Subcutaneous abdominal adipose tissue (tissue), 5 donors: ENCODE data around the gene MPHOSPH6.

Experiments
- H3K27ac ChIP-seq: one replicate; pipeline ENCODE4 v1.7.0; 2013; ENCODE audit warnings: low read depth, mild to moderate bottlenecking, inconsistent platforms, low read length, moderate library complexity
- H3K27me3 ChIP-seq, 5 donors: one replicate each; pipeline ENCODE4 v1.7.0; 2013; ENCODE audit warnings: low read length in 5 of 5, inconsistent platforms in 1 of 5; ENCODE audit not compliant: control insufficient read depth in 5 of 5, insufficient read depth in 4 of 5
- H3K36me3 ChIP-seq, 5 donors: one replicate each; pipeline ENCODE4 v1.7.0; 2013; ENCODE audit warnings: low read length in 5 of 5; ENCODE audit not compliant: control insufficient read depth in 5 of 5, insufficient read depth in 5 of 5
- H3K4me1 ChIP-seq, 5 donors: one replicate each; pipeline ENCODE4 v1.7.0; 2013; ENCODE audit warnings: low read length in 5 of 5, mild to moderate bottlenecking in 3 of 5, moderate library complexity in 1 of 5; ENCODE audit not compliant: control insufficient read depth in 5 of 5, insufficient read depth in 5 of 5
- H3K4me3 ChIP-seq, 5 donors: one replicate each; pipeline ENCODE4 v1.7.0; 2013; ENCODE audit warnings: low read length in 5 of 5, low read depth in 1 of 5
- H3K9ac ChIP-seq, 5 donors: one replicate each; pipeline ENCODE4 v1.7.0; 2013; ENCODE audit warnings: low read length in 5 of 5, mild to moderate bottlenecking in 4 of 5, moderate library complexity in 3 of 5
- H3K9me3 ChIP-seq, 5 donors: one replicate each; pipeline ENCODE4 v1.7.0; 2013; ENCODE audit warnings: low read length in 5 of 5; ENCODE audit not compliant: control insufficient read depth in 5 of 5
- donor health status: healthy.
- donor health status: healthy.
- donor health status: healthy.
- donor health status: healthy.
- donor health status: healthy.

The MPHOSPH6 gene

DNA sequence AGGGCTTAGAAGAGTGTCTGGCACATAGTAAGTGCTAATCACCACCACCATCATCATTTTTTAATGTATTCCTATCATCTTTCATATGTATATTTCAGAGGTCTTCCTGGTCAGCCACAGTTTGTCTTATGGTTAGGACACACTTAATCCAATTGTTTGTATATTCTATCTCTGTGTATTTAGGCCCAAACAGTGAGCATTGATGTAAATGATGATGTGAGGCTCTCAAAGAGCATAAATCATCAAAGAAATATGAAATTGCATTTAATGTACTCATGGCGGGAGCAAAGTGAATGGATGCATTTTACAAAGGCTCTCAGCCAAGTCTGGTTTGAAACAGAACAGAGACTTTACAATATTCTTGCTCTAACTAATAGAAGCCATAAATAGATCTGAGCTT lies 24.1 kb upstream of the MPHOSPH6 start:
- Histone ChIP-seq H3K4me3 (no peak overlapping the region), H3K27me3 (peaks cover 0 to 2% (median 0%) of the 10 kb centered on the region in 5 donors), H3K9me3 (no peaks in the 10 kb centered on the region), H3K36me3 (no peaks in the 10 kb centered on the region), H3K4me1 (peaks cover 0 to 11% (median 3%) of the 10 kb centered on the region in 5 donors), H3K9ac (no peak overlapping the region), H3K27ac (no peak overlapping the region)

DNA sequence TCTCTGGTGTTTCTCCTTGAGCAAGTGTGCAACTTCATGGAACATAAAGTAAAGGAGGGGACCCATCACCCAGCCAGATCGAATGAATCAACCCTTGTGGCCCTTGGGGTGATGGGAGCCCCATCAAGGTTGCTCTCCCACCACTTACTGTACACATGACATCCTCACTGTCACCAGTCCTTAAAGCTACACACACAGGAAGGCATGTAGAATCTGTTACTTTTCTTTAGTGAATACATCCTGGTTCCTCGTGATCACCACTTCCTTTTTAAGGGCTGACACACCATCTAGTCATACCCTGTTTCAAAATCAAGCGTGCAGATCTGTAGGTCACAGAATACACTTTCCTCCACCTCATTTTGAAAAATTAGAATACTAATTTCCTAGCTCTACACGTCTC lies 22.6 kb upstream of the MPHOSPH6 start:
- Histone ChIP-seq H3K4me1 (peaks cover 0 to 11% (median 3%) of the 10 kb centered on the region in 5 donors), H3K9ac (no peak overlapping the region), H3K9me3 (no peaks in the 10 kb centered on the region), H3K4me3 (no peak overlapping the region), H3K27ac (no peak overlapping the region), H3K36me3 (no peaks in the 10 kb centered on the region), H3K27me3 (peaks cover 0 to 8% (median 0%) of the 10 kb centered on the region in 5 donors)

DNA sequence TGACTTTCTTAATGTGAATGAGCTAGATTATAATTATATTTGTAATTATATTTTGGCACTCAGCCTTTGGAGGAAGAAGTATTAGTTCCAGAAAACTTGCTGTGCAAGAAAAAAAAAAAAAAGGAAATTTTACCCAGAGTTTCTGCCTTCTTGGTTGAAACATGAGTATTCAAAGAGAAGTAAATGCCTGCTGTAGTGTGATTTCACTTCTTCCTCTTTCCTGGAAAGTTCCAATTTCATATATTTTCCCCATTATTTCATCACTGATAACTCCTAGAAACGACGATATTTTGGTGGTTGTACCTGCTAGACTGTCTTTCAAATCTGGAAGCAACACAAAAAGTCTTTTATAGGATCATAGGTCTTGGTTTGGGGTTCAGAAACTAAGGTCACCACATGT lies 20.4 kb upstream of the MPHOSPH6 start:
- Histone ChIP-seq H3K27ac (no peak overlapping the region), H3K36me3 (no peaks in the 10 kb centered on the region), H3K4me3 (no peak overlapping the region), H3K4me1 (no peaks in the 10 kb centered on the region), H3K9me3 (no peaks in the 10 kb centered on the region), H3K9ac (no peak overlapping the region), H3K27me3 (peaks cover 0 to 8% (median 0%) of the 10 kb centered on the region in 5 donors)

DNA sequence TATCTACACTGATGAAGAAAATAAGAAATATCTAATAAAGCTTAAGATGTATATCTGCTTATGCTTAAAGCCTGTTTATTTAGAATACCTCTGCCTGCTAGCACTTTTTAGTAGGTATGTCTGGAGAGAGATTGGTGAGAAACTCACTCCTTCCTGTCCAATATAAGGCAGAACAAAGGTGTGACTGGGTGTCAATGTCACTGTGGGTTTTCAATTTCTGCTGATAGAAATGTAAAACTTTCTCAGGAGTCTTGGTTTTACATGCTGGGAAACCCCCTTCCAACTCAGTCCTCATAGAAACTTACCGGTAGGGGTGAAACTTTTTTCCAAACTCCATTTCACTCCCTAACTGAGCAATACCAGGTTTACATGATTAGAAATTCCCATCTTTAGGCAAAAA lies 17.8 kb upstream of the MPHOSPH6 start:
- Histone ChIP-seq H3K9ac (no peak overlapping the region), H3K27ac (no peak overlapping the region), H3K36me3 (no peaks in the 10 kb centered on the region), H3K27me3 (peaks cover 0 to 11% (median 0%) of the 10 kb centered on the region in 5 donors), H3K4me3 (no peak overlapping the region), H3K4me1 (no peaks in the 10 kb centered on the region), H3K9me3 (no peaks in the 10 kb centered on the region)

DNA sequence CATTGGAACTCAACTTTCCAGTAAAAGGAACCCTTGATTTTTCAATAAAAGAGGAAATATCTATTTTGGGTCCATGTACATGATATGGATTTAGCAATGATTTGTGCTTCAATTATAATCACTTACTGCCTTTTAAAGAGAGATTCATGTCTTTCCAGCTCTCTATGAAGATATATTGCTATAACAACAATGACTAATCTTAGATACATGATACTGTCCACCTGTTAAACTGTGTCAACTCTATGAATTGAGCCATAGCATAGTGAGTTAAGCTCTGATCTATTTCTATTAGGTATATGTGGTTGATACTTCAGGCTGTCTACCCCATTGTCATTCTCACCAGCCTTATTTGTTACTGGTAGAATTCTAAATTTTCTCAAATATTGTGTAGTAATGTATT lies 15.0 kb upstream of the MPHOSPH6 start:
- H3K27me3 ChIP-seq, result peaks cover 0 to 10% (median 0%) of the 10 kb centered on the region in 5 donors
- H3K9me3 ChIP-seq, result no peaks in the 10 kb centered on the region
- H3K9ac ChIP-seq, result no peak overlapping the region
- H3K36me3 ChIP-seq, result no peaks in the 10 kb centered on the region
- no peaks in the 10 kb centered on the region for H3K4me1 ChIP-seq
- H3K4me3 ChIP-seq, result no peak overlapping the region
- H3K27ac ChIP-seq, result no peak overlapping the region

DNA sequence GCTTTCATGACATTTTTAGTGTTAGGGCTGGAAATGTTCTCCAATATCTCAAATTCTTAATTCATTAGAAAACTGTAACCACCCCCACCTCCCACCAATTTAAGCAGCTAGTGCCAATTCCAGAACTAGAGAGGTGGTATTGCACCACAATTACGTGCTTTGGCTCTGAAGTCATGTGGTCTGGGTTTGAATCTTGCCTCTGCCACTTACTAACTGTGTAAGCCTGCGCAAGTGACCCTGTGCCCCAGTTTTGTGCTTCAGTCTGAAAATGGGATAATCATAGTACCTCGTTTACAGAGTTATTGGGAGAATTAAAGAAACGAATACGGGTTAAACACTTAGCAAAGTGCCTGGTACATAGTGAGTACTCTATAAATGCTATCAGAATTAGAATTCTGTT lies 14.2 kb upstream of the MPHOSPH6 start:
- H3K9ac ChIP-seq, result no peak overlapping the region
- H3K27ac ChIP-seq, result no peak overlapping the region
- H3K9me3 ChIP-seq, result no peaks in the 10 kb centered on the region
- H3K36me3 ChIP-seq, result no peaks in the 10 kb centered on the region
- no peak overlapping the region for H3K4me3 ChIP-seq
- no peaks in the 10 kb centered on the region for H3K4me1 ChIP-seq
- H3K27me3 ChIP-seq, result peaks cover 0 to 10% (median 2%) of the 10 kb centered on the region in 5 donors

DNA sequence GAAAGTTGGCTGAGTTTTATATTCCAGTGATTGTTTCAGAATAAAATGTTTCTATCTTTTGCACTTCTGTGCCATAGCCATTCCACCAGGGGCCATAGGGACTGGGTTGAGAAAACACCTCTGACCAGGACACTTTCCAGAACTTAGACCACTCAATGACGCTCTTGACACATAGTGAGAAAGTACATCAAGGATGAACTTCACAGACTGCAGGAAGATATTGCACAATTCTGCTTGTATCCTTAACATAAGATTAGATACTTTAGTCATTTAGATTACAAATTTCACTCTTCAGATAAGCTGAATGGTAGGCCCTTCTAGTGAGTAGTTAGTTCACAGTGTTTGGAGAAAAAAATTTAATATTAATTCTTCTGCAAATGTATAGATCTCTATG lies 13.0 kb upstream of the MPHOSPH6 start:
- no peak overlapping the region for H3K27ac ChIP-seq
- H3K9me3 ChIP-seq, result no peaks in the 10 kb centered on the region

DNA sequence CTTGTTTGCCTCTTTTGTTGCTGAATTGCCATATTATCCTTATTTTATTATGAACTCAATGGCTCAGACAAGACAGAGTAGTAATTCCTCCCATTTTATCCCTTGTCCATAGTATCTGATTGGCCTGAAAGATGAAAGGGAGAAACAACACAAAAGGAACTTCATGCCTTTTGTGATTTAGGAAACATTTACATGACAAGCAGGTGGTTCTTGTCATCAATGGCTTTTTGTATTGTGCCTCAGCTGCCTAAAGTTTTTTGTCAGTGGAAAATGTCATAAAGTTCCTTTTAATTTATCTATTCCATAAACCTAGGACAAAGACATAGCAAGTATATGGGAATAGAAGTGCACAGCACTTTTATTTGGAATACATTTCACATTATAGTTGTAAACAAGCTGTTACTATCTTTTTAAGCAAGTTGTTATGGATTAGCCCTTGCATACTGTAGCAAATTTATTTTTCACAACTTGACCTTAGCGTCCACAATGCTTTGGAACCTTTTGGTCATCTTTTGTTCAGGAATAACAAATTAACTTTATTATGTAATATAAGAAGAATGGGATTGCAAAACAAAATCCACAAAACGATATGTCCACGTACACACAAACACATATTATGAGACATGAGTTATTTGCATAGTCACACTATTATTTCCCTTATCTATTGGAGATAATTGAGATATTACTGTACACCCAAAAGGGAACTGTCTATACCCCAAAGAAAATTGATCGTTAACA lies 12.4 kb upstream of the MPHOSPH6 start:
- Histone ChIP-seq H3K27ac (no peak overlapping the region), H3K9me3 (no peaks in the 10 kb centered on the region), H3K4me1 (no peaks in the 10 kb centered on the region), H3K9ac (no peak overlapping the region), H3K4me3 (no peak overlapping the region), H3K27me3 (peaks cover 0 to 5% (median 3%) of the 10 kb centered on the region in 5 donors), H3K36me3 (no peaks in the 10 kb centered on the region)

More for the DNA sequence above, 13.0 kb upstream of the MPHOSPH6 start:
- no peak overlapping the region for H3K9ac ChIP-seq
- no peaks in the 10 kb centered on the region for H3K36me3 ChIP-seq
- H3K27me3 ChIP-seq, result peaks cover 0 to 7% (median 3%) of the 10 kb centered on the region in 5 donors
- no peaks in the 10 kb centered on the region for H3K4me1 ChIP-seq
- H3K4me3 ChIP-seq, result no peak overlapping the region

DNA sequence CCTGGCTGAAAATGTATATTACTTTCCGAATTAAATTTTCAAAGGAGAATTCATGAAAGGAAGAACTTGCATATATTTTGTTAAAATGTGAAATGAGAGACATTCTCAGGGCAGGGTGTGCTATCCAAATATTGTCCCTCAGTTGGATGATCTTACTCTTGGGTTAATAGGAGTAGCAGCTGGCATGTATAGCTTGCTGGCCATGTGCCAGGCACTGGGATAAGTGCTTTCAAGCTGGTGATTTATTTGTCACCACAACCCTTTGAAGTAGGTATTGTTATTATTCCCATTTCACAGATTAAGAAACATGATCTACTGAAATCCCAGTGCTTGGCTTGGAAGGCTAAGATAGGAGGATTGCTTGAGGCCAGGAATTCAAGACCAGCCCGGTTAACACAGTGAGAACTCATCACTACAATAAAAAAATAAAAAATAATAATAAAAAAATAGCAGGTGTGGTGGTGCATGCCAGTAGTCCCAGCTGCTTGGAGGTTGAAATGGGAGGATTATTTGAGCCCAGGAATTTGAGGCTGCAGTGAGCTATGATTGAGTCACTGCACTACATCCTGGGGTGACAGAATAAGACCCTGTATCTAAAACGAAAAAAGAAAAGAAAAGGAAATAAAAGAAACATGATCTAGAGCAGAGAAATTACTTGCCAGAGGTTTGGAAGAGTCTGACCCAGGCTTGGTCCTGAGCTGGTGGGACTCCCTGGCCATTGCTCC lies 11.6 kb upstream of the MPHOSPH6 start:
- Histone ChIP-seq H3K4me1 (no peaks in the 10 kb centered on the region), H3K9me3 (no peaks in the 10 kb centered on the region), H3K27me3 (peaks cover 0 to 5% (median 3%) of the 10 kb centered on the region in 5 donors), H3K27ac (no peak overlapping the region), H3K9ac (no peak overlapping the region), H3K36me3 (no peaks in the 10 kb centered on the region), H3K4me3 (no peak overlapping the region)

DNA sequence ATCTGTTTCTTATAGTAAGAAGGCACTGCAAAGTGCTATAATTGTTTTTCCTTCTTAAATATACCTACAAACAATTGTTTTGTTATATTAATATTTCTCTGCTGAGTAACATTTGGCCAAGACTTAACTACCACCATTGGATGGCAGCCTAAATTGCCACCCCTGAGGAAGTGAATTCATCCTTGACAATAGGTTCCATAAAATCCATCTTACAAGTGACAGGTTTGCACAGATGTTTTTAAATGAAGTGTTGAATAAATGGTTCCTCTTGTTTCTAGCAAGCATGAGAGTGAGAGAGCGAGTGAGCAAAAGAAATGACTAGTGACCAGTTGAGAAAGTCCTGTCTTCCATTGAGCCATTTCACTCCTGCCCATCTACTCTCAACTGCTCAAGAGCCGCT lies 8.3 kb upstream of the MPHOSPH6 start:
- Histone ChIP-seq H3K4me1 (no peaks in the 10 kb centered on the region), H3K36me3 (no peaks in the 10 kb centered on the region), H3K27me3 (peaks cover 0 to 5% (median 0%) of the 10 kb centered on the region in 5 donors), H3K9ac (no peak overlapping the region), H3K27ac (no peak overlapping the region), H3K9me3 (no peaks in the 10 kb centered on the region), H3K4me3 (no peak overlapping the region)
